B cell (primary cell): ENCODE data around the gene UNC5C.

Experiments
- EZH2 ChIP-seq: IDR thresholded peaks from 2 replicates; pipeline ENCODE4 v1.6.1; 2012; ENCODE audit warnings: borderline replicate concordance, low read depth, mild to moderate bottlenecking, moderate library complexity, low read length; ENCODE audit not compliant: insufficient read depth, poor library complexity, severe bottlenecking
- TF ChIP-seq, protein P1 (sequence below): fragments of 200-600 bp; IDR thresholded peaks from one replicate; pipeline ENCODE4 v1.8.0; 2022; ENCODE audit warnings: antibody characterized with exemption, mild to moderate bottlenecking

DNA sequence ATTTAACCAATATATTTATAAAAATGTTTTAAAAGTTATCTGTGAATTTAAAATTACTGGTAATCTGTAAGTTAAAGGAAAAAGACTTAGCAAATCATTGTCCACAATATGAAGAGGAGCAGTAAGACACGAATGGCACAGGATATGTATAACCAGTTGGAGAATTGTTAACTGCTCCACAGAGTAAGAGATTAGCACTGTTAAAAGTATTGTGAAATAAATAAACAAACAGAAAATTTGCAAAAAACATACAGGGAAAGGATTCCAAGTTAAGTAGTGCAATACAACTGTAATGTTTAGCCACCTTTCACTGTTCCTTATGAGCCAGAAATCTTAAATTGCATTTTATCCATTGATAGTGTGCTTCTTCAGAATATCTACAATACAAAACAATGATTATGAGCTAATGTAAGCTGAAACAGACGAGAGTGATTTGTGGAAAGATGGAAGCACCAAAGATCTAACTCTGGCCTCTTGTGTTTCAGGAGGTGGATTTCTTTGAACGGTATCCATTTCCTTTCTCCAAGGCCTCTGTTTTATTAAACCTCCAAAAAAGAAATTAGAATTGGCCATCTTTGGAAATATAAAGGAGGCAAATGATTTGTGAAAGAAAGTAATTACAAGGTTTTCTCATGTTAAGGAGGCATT is 188.4 kb downstream of the UNC5C start:
- TF ChIP-seq, protein P1, sequence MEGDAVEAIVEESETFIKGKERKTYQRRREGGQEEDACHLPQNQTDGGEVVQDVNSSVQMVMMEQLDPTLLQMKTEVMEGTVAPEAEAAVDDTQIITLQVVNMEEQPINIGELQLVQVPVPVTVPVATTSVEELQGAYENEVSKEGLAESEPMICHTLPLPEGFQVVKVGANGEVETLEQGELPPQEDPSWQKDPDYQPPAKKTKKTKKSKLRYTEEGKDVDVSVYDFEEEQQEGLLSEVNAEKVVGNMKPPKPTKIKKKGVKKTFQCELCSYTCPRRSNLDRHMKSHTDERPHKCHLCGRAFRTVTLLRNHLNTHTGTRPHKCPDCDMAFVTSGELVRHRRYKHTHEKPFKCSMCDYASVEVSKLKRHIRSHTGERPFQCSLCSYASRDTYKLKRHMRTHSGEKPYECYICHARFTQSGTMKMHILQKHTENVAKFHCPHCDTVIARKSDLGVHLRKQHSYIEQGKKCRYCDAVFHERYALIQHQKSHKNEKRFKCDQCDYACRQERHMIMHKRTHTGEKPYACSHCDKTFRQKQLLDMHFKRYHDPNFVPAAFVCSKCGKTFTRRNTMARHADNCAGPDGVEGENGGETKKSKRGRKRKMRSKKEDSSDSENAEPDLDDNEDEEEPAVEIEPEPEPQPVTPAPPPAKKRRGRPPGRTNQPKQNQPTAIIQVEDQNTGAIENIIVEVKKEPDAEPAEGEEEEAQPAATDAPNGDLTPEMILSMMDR = no peak
- TF ChIP-seq EZH2 = no peak
